Neural progenitor cell (in vitro differentiated cells): ENCODE data around the gene COL9A2. TPM values are rescaled to one million over a fixed set of nuclear protein-coding genes. Genes with fewer than 3 reads are reported as not detected.
A peak's percentile ranks its signal among the peaks of the same experiment; 100 is the strongest.

Source experiments
- DNase-seq: peaks from one replicate; pipeline ENCODE4 v3.0.0-alpha.2; 2016; ENCODE audit warnings: low spot score
- H2AFZ ChIP-seq: fragments of 200-600 bp; sonication (generic); replicated peaks from 2 replicates; pipeline ENCODE4 v1.6.1; 2016; ENCODE audit warnings: antibody characterized with exemption
- H3F3A ChIP-seq: fragments of 200-600 bp; sonication (generic); 2 replicates; pipeline ENCODE4 v1.6.1; 2016; ENCODE audit warnings: antibody characterized with exemption, low read depth
- H3K27ac ChIP-seq: fragments of 200-600 bp; sonication (generic); 2 replicates; pipeline ENCODE4 v1.5.1; 2016; ENCODE audit warnings: mild to moderate bottlenecking
- H3K27me3 ChIP-seq: fragments of 200-600 bp; sonication (generic); 2 replicates; pipeline ENCODE4 v1.6.1; 2016; ENCODE audit warnings: mild to moderate bottlenecking, moderate library complexity
- H3K36me3 ChIP-seq: fragments of 200-600 bp; sonication (generic); 2 replicates; pipeline ENCODE4 v1.5.1; 2016
- H3K4me1 ChIP-seq: fragments of 200-600 bp; sonication (generic); 2 replicates; pipeline ENCODE4 v1.6.1; 2016; ENCODE audit warnings: mixed run types
- H3K4me2 ChIP-seq: fragments of 200-600 bp; sonication (generic); 2 replicates; pipeline ENCODE4 v1.6.1; 2016
- H3K4me3 ChIP-seq: fragments of 200-600 bp; sonication (generic); 2 replicates; pipeline ENCODE4 v1.5.1; 2016
- H3K79me2 ChIP-seq: fragments of 200-600 bp; sonication (generic); 2 replicates; pipeline ENCODE4 v1.6.1; 2016; ENCODE audit warnings: low read depth
- H3K9ac ChIP-seq: fragments of 200-600 bp; sonication (generic); 2 replicates; pipeline ENCODE4 v1.6.1; 2016
- H3K9me3 ChIP-seq: fragments of 200-600 bp; sonication (generic); 2 replicates; pipeline ENCODE4 v1.5.1; 2016; ENCODE audit warnings: low read depth
- H4K20me1 ChIP-seq: fragments of 200-600 bp; sonication (generic); 2 replicates; pipeline ENCODE4 v1.6.1; 2016; ENCODE audit warnings: low read depth
- H3K27ac Mint-ChIP-seq: 3 replicates; pipeline ENCODE4 v1.8.0; 2021; ENCODE audit warnings: mixed read lengths
- H3K27me3 Mint-ChIP-seq: 2 replicates; pipeline ENCODE4 v1.8.0; 2022; ENCODE audit warnings: low read depth, mild to moderate bottlenecking, inconsistent platforms, moderate library complexity, mixed read lengths; ENCODE audit not compliant: insufficient read depth
- H3K36me3 Mint-ChIP-seq: 3 replicates; pipeline ENCODE4 v1.8.0; 2021; ENCODE audit warnings: mixed read lengths
- H3K4me1 Mint-ChIP-seq: 3 replicates; pipeline ENCODE4 v1.8.0; 2021; ENCODE audit warnings: mixed read lengths
- H3K4me3 Mint-ChIP-seq: 3 replicates; pipeline ENCODE4 v1.8.0; 2021; ENCODE audit warnings: mild to moderate bottlenecking, moderate library complexity, mixed read lengths
- H3K9me3 Mint-ChIP-seq: 3 replicates; pipeline ENCODE4 v1.8.0; 2020; ENCODE audit warnings: mixed read lengths
- EZH2 ChIP-seq: fragments of 200-600 bp; sonication (generic); IDR thresholded peaks from 2 replicates; pipeline ENCODE4 v1.6.1; 2017; ENCODE audit warnings: antibody characterized with exemption, mild to moderate bottlenecking, moderate library complexity
- EZH2phosphoT487 ChIP-seq: fragments of 200-600 bp; sonication (generic); IDR thresholded peaks from 2 replicates; pipeline ENCODE4 v1.6.1; 2017; ENCODE audit warnings: antibody characterized with exemption
- total RNA-seq: library from RNA; depleted of rRNA; stranded (reverse); fragments of >200 nt; gene quantifications from 2 replicates; pipeline ENCODE4 v1.2.3, GENCODE V29; 2015; ENCODE audit warnings: low replicate concordance
- TF ChIP-seq, protein P1 (sequence below): fragments of 200-600 bp; sonication (generic); IDR thresholded peaks from 2 replicates; pipeline ENCODE4 v1.5.1; 2017; ENCODE audit warnings: antibody characterized with exemption, mild to moderate bottlenecking

COL9A2 gene
- total RNA-seq, 1 donor from 2014 or later = 3.7 TPM

DNA sequence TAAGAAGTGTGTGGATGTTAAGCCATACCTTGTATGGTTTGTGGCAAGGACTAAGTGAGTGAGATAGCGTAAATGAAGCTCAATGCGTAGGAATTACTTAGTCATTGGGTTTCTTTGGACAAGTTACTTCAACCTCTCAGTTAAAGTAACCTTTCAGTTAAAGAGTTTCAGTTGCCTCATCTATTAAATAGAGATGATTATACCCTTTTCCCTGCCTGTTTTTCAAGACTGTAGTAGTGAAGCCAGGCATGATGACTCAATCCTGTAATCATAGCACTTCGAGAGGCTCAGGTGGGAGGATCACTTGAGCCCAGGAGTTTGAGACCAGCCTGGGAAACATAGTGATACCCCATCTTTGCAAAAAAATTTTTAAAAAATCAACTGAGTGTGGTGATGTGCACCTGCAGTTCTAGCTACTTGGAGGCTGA lies 52.7 kb downstream of the COL9A2 start:
- no peaks in the 10 kb centered on the region for H4K20me1 ChIP-seq
- H2AFZ ChIP-seq = no peak overlapping the region
- no peak overlapping the region for H3K9ac ChIP-seq
- H3K27me3 Mint-ChIP-seq = no peaks in the 10 kb centered on the region
- H3K9me3 Mint-ChIP-seq = no peaks in the 10 kb centered on the region
- no peaks in the 10 kb centered on the region for H3K27me3 ChIP-seq
- H3K27ac Mint-ChIP-seq = no peak overlapping the region
- peaks cover 8% of the 10 kb centered on the region for H3K36me3 Mint-ChIP-seq
- no peak overlapping the region for H3K4me3 ChIP-seq
- no peaks in the 10 kb centered on the region for H3K9me3 ChIP-seq
- TF ChIP-seq EZH2 = no peak
- no peak for TF ChIP-seq EZH2phosphoT487
- TF ChIP-seq, protein P1, sequence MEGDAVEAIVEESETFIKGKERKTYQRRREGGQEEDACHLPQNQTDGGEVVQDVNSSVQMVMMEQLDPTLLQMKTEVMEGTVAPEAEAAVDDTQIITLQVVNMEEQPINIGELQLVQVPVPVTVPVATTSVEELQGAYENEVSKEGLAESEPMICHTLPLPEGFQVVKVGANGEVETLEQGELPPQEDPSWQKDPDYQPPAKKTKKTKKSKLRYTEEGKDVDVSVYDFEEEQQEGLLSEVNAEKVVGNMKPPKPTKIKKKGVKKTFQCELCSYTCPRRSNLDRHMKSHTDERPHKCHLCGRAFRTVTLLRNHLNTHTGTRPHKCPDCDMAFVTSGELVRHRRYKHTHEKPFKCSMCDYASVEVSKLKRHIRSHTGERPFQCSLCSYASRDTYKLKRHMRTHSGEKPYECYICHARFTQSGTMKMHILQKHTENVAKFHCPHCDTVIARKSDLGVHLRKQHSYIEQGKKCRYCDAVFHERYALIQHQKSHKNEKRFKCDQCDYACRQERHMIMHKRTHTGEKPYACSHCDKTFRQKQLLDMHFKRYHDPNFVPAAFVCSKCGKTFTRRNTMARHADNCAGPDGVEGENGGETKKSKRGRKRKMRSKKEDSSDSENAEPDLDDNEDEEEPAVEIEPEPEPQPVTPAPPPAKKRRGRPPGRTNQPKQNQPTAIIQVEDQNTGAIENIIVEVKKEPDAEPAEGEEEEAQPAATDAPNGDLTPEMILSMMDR = no peak
- H3K4me1 ChIP-seq = no peaks in the 10 kb centered on the region
- peaks cover 10% of the 10 kb centered on the region for H3K36me3 ChIP-seq
- no peaks in the 10 kb centered on the region for H3F3A ChIP-seq
- peaks cover 5% of the 10 kb centered on the region for H3K4me1 Mint-ChIP-seq
- no peak overlapping the region for H3K27ac ChIP-seq
- no peak overlapping the region for H3K4me2 ChIP-seq
- H3K79me2 ChIP-seq = peaks cover 42% of the 10 kb centered on the region
- DNase-seq = no peak
- H3K4me3 Mint-ChIP-seq = no peak overlapping the region

- H3K4me1 ChIP-seq = peaks cover 4% of the 10 kb centered on the region
- peaks cover 55% of the 10 kb centered on the region for H3K79me2 ChIP-seq
- TF ChIP-seq, protein P1 = no peak
- TF ChIP-seq EZH2phosphoT487 (no peak), EZH2 (no peak)
- H3K9ac ChIP-seq = peak overlapping the region; percentile 92
- H3K9me3 ChIP-seq = no peaks in the 10 kb centered on the region
- H4K20me1 ChIP-seq = no peaks in the 10 kb centered on the region
- peak overlapping the region; percentile 93 for H3K4me2 ChIP-seq
- H3K27ac ChIP-seq = peak overlapping the region; percentile 74
- peaks cover 15% of the 10 kb centered on the region for H3F3A ChIP-seq
- Mint-ChIP-seq H3K36me3 (peaks cover 8% of the 10 kb centered on the region), H3K4me1 (peaks cover 14% of the 10 kb centered on the region), H3K4me3 (peak overlapping the region; percentile 94), H3K9me3 (no peaks in the 10 kb centered on the region), H3K27me3 (peaks cover 2% of the 10 kb centered on the region), H3K27ac (peak overlapping the region; percentile 98)
- peak overlapping the region; percentile 91 for H2AFZ ChIP-seq
- peak; percentile 52 for DNase-seq
- peak overlapping the region; percentile 69 for H3K4me3 ChIP-seq
- H3K27me3 ChIP-seq = no peaks in the 10 kb centered on the region
- peaks cover 5% of the 10 kb centered on the region for H3K36me3 ChIP-seq
Measured at GRCh38 chr1:40258445-40258769, 58.7 kb downstream of the COL9A2 start.

- H3K36me3 Mint-ChIP-seq = peaks cover 8% of the 10 kb centered on the region
- Histone ChIP-seq H3K9me3 (no peaks in the 10 kb centered on the region), H3K4me1 (peaks cover 4% of the 10 kb centered on the region), H3K4me3 (peak within 1 kb of the TSS; percentile 69), H4K20me1 (no peaks in the 10 kb centered on the region), H3K4me2 (peak within 1 kb of the TSS; percentile 93), H3K27ac (peak within 1 kb of the TSS; percentile 96), H2AFZ (peak within 1 kb of the TSS; percentile 96), H3K79me2 (peaks cover 50% of the 10 kb centered on the region), H3K27me3 (no peaks in the 10 kb centered on the region), H3K9ac (peak within 1 kb of the TSS; percentile 96), H3F3A (peaks cover 15% of the 10 kb centered on the region), H3K36me3 (peaks cover 5% of the 10 kb centered on the region)
- peak within 1 kb of the TSS; percentile 94 for H3K4me3 Mint-ChIP-seq
- peaks cover 2% of the 10 kb centered on the region for H3K27me3 Mint-ChIP-seq
- peak; percentile 97 for DNase-seq
- H3K4me1 Mint-ChIP-seq = peaks cover 14% of the 10 kb centered on the region
- H3K9me3 Mint-ChIP-seq = no peaks in the 10 kb centered on the region
- peak within 1 kb of the TSS; percentile 98 for H3K27ac Mint-ChIP-seq
- TF ChIP-seq EZH2 = peak; percentile 45
- TF ChIP-seq, protein P1 = no peak
Measured at GRCh38 chr1:40257688-40258444, 59.2 kb downstream of the COL9A2 start, which contains the start of gene ZMPSTE24. Gene ZMPSTE24, plus strand, starts transcription at chr1:40258236. Its CDS starts 36 bp downstream, at chr1:40258272.
